SU-DHL-6 (cell line): Measurements from ENCODE around the gene LPIN1.

ENCODE experiments used
- EZH2phosphoT487 ChIP-seq: fragments of 200-600 bp; sonication (generic), shearing (Covaris generic); conservative IDR thresholded peaks from 2 replicates; pipeline ENCODE4 v1.6.1; 2018; ENCODE audit warnings: mild to moderate bottlenecking, antibody characterized with exemption, low read length, moderate library complexity, mixed read lengths
- TF ChIP-seq, protein P1 (sequence below): fragments of 200-600 bp; sonication (generic); IDR thresholded peaks from one replicate; pipeline ENCODE4 v1.5.1; 2017; ENCODE audit warnings: antibody characterized with exemption, mild to moderate bottlenecking, low read length, moderate library complexity; ENCODE audit not compliant: insufficient read depth, poor library complexity, severe bottlenecking

- TF ChIP-seq, protein P1, sequence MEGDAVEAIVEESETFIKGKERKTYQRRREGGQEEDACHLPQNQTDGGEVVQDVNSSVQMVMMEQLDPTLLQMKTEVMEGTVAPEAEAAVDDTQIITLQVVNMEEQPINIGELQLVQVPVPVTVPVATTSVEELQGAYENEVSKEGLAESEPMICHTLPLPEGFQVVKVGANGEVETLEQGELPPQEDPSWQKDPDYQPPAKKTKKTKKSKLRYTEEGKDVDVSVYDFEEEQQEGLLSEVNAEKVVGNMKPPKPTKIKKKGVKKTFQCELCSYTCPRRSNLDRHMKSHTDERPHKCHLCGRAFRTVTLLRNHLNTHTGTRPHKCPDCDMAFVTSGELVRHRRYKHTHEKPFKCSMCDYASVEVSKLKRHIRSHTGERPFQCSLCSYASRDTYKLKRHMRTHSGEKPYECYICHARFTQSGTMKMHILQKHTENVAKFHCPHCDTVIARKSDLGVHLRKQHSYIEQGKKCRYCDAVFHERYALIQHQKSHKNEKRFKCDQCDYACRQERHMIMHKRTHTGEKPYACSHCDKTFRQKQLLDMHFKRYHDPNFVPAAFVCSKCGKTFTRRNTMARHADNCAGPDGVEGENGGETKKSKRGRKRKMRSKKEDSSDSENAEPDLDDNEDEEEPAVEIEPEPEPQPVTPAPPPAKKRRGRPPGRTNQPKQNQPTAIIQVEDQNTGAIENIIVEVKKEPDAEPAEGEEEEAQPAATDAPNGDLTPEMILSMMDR = no peak
- no peak for TF ChIP-seq EZH2phosphoT487
Measured at GRCh38 chr2:11732587-11732986, 13.8 kb upstream of the LPIN1 start.
